Measurements from ENCODE around the gene TMEM200A. TPM values are rescaled to one million over a fixed set of nuclear protein-coding genes. Genes with fewer than 3 reads are reported as not detected.

Gene TMEM200A
- total RNA-seq, 1 donor from 2014 or later = 12.8 TPM

GRCh38 chr6:130389142-130389541 is 23.3 kb downstream of the TMEM200A start:
- H3K9ac ChIP-seq = no peak overlapping the region
- H4K20me1 ChIP-seq (ENCODE audit: low read depth) = no peaks in the 10 kb centered on the region
- H3K4me3 Mint-ChIP-seq = no peak overlapping the region
- no peak overlapping the region for H3K27ac Mint-ChIP-seq
- H3K36me3 Mint-ChIP-seq = no peaks in the 10 kb centered on the region
- no peaks in the 10 kb centered on the region for H3K27me3 Mint-ChIP-seq (ENCODE audit: insufficient read depth, low read depth)
- H3K9me3 ChIP-seq (ENCODE audit: low read depth) = no peaks in the 10 kb centered on the region
- no peaks in the 10 kb centered on the region for H3F3A ChIP-seq (ENCODE audit: low read depth)
- H3K27ac ChIP-seq = no peak overlapping the region
- H3K79me2 ChIP-seq (ENCODE audit: low read depth) = no peaks in the 10 kb centered on the region
- peaks cover 9% of the 10 kb centered on the region for H3K4me1 ChIP-seq
- H3K4me1 Mint-ChIP-seq = peaks cover 3% of the 10 kb centered on the region
- no peak for TF ChIP-seq EZH2 (IDR thresholded peaks at IDR 0.05)
- H3K4me3 ChIP-seq = no peak overlapping the region
- H3K9me3 Mint-ChIP-seq = no peaks in the 10 kb centered on the region
- no peaks in the 10 kb centered on the region for H3K27me3 ChIP-seq
- H3K4me2 ChIP-seq = no peak overlapping the region
- H2AFZ ChIP-seq (replicated peaks) = no peak overlapping the region
- H3K36me3 ChIP-seq = no peaks in the 10 kb centered on the region
- DNase-seq (ENCODE audit: low spot score) = no peak

GRCh38 chr6:130390890-130391289 is 25.1 kb downstream of the TMEM200A start:
- TF ChIP-seq EZH2 (IDR thresholded peaks at IDR 0.05) (no peak), EZH2phosphoT487 (IDR thresholded peaks at IDR 0.05) (no peak)
- TF ChIP-seq, protein P1, sequence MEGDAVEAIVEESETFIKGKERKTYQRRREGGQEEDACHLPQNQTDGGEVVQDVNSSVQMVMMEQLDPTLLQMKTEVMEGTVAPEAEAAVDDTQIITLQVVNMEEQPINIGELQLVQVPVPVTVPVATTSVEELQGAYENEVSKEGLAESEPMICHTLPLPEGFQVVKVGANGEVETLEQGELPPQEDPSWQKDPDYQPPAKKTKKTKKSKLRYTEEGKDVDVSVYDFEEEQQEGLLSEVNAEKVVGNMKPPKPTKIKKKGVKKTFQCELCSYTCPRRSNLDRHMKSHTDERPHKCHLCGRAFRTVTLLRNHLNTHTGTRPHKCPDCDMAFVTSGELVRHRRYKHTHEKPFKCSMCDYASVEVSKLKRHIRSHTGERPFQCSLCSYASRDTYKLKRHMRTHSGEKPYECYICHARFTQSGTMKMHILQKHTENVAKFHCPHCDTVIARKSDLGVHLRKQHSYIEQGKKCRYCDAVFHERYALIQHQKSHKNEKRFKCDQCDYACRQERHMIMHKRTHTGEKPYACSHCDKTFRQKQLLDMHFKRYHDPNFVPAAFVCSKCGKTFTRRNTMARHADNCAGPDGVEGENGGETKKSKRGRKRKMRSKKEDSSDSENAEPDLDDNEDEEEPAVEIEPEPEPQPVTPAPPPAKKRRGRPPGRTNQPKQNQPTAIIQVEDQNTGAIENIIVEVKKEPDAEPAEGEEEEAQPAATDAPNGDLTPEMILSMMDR (IDR thresholded peaks at IDR 0.05) = no peak
- no peaks in the 10 kb centered on the region for H3F3A ChIP-seq (ENCODE audit: low read depth)
- Mint-ChIP-seq H3K36me3 (no peaks in the 10 kb centered on the region), H3K27me3 (ENCODE audit: insufficient read depth, low read depth) (no peaks in the 10 kb centered on the region), H3K4me1 (peaks cover 3% of the 10 kb centered on the region), H3K27ac (no peak overlapping the region), H3K4me3 (no peak overlapping the region), H3K9me3 (no peaks in the 10 kb centered on the region)
- no peak overlapping the region for H2AFZ ChIP-seq (replicated peaks)
- H3K27ac ChIP-seq = no peak overlapping the region
- no peak overlapping the region for H3K4me3 ChIP-seq
- no peaks in the 10 kb centered on the region for H3K27me3 ChIP-seq
- peaks cover 6% of the 10 kb centered on the region for H3K4me1 ChIP-seq
- no peak for DNase-seq (ENCODE audit: low spot score)
- H3K36me3 ChIP-seq = no peaks in the 10 kb centered on the region
- no peaks in the 10 kb centered on the region for H4K20me1 ChIP-seq (ENCODE audit: low read depth)
- no peaks in the 10 kb centered on the region for H3K79me2 ChIP-seq (ENCODE audit: low read depth)
- no peak overlapping the region for H3K9ac ChIP-seq
- no peaks in the 10 kb centered on the region for H3K9me3 ChIP-seq (ENCODE audit: low read depth)
- no peak overlapping the region for H3K4me2 ChIP-seq

DNA sequence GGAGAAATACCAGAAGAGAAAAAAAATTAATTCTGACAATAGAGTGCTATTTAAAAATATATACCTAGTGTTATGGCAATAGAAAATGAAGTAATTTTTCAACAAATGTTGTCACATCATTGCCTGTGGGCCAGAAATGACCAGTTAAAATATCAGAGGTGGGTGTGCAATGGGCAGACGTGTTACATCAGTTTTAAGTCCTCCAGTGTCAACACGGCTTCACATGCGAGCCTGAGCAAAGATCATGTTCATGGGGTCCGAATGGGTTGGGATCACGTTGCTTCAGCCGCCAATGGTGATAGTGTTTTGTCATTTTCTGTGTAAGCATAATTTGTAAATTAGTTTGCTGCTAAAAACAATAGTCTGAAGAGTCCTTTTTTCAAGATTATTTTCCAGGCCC is 27.5 kb downstream of the TMEM200A start:
- H3K27me3 Mint-ChIP-seq (ENCODE audit: insufficient read depth, low read depth) = no peaks in the 10 kb centered on the region
- no peaks in the 10 kb centered on the region for H3F3A ChIP-seq (ENCODE audit: low read depth)
- TF ChIP-seq EZH2phosphoT487 (IDR thresholded peaks at IDR 0.05) = no peak
- TF ChIP-seq EZH2 (IDR thresholded peaks at IDR 0.05) = no peak
- TF ChIP-seq, protein P1 (IDR thresholded peaks at IDR 0.05) = no peak
- H3K4me1 ChIP-seq = no peaks in the 10 kb centered on the region
- no peaks in the 10 kb centered on the region for H3K4me1 Mint-ChIP-seq
- H3K79me2 ChIP-seq (ENCODE audit: low read depth) = no peaks in the 10 kb centered on the region
- H4K20me1 ChIP-seq (ENCODE audit: low read depth) = no peaks in the 10 kb centered on the region
- H2AFZ ChIP-seq (replicated peaks) = no peak overlapping the region
- H3K4me3 Mint-ChIP-seq = no peak overlapping the region
- no peak overlapping the region for H3K4me3 ChIP-seq
- H3K9me3 ChIP-seq (ENCODE audit: low read depth) = no peaks in the 10 kb centered on the region
- no peak for DNase-seq (ENCODE audit: low spot score)
- no peaks in the 10 kb centered on the region for H3K27me3 ChIP-seq
- no peak overlapping the region for H3K9ac ChIP-seq
- no peak overlapping the region for H3K4me2 ChIP-seq
- H3K36me3 ChIP-seq = no peaks in the 10 kb centered on the region
- no peaks in the 10 kb centered on the region for H3K9me3 Mint-ChIP-seq
- H3K27ac Mint-ChIP-seq = no peak overlapping the region
- H3K36me3 Mint-ChIP-seq = no peaks in the 10 kb centered on the region
- H3K27ac ChIP-seq = no peak overlapping the region

DNA sequence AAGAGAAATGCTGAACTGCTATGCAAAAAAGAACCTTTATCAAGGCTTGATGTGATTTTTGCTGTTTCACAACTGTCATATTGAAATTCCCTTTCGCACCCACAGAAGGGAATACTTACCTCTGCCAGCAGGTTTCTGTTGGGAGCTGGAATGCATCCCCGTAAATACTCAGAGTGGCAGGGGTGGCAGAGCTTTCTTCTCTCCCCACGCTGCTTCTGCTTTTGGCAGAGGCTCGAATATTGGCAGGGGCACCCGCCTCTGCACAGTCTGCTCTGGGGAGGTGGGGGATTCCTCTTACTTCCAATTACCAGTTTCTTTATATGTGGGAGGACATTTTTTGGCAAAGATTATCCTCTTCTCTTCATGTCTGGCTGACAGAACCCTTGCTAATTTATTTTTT is 28.4 kb downstream of the TMEM200A start:
- H3K4me3 ChIP-seq = no peak overlapping the region

More for the DNA sequence above, 28.4 kb downstream of the TMEM200A start:
- no peaks in the 10 kb centered on the region for H3K9me3 ChIP-seq (ENCODE audit: low read depth)
- no peak overlapping the region for H3K4me2 ChIP-seq
- H3K4me1 Mint-ChIP-seq = no peaks in the 10 kb centered on the region
- no peak overlapping the region for H3K9ac ChIP-seq
- no peaks in the 10 kb centered on the region for H3K27me3 ChIP-seq
- H3K9me3 Mint-ChIP-seq = no peaks in the 10 kb centered on the region
- H3K36me3 ChIP-seq = no peaks in the 10 kb centered on the region
- no peak overlapping the region for H3K27ac Mint-ChIP-seq
- no peaks in the 10 kb centered on the region for H3K27me3 Mint-ChIP-seq (ENCODE audit: insufficient read depth, low read depth)
- no peak for TF ChIP-seq EZH2phosphoT487 (IDR thresholded peaks at IDR 0.05)
- TF ChIP-seq EZH2 (IDR thresholded peaks at IDR 0.05) = no peak
- TF ChIP-seq, protein P1 (IDR thresholded peaks at IDR 0.05) = no peak
- no peak overlapping the region for H3K4me3 Mint-ChIP-seq
- H3K79me2 ChIP-seq (ENCODE audit: low read depth) = no peaks in the 10 kb centered on the region
- H3K36me3 Mint-ChIP-seq = no peaks in the 10 kb centered on the region
- H3K27ac ChIP-seq = no peak overlapping the region
- H2AFZ ChIP-seq (replicated peaks) = no peak overlapping the region
- DNase-seq (ENCODE audit: low spot score) = no peak
- H4K20me1 ChIP-seq (ENCODE audit: low read depth) = no peaks in the 10 kb centered on the region
- no peaks in the 10 kb centered on the region for H3K4me1 ChIP-seq
- no peaks in the 10 kb centered on the region for H3F3A ChIP-seq (ENCODE audit: low read depth)
